ENCODE results near the gene NME5.

NME5 gene, protein sequence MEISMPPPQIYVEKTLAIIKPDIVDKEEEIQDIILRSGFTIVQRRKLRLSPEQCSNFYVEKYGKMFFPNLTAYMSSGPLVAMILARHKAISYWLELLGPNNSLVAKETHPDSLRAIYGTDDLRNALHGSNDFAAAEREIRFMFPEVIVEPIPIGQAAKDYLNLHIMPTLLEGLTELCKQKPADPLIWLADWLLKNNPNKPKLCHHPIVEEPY

DNA sequence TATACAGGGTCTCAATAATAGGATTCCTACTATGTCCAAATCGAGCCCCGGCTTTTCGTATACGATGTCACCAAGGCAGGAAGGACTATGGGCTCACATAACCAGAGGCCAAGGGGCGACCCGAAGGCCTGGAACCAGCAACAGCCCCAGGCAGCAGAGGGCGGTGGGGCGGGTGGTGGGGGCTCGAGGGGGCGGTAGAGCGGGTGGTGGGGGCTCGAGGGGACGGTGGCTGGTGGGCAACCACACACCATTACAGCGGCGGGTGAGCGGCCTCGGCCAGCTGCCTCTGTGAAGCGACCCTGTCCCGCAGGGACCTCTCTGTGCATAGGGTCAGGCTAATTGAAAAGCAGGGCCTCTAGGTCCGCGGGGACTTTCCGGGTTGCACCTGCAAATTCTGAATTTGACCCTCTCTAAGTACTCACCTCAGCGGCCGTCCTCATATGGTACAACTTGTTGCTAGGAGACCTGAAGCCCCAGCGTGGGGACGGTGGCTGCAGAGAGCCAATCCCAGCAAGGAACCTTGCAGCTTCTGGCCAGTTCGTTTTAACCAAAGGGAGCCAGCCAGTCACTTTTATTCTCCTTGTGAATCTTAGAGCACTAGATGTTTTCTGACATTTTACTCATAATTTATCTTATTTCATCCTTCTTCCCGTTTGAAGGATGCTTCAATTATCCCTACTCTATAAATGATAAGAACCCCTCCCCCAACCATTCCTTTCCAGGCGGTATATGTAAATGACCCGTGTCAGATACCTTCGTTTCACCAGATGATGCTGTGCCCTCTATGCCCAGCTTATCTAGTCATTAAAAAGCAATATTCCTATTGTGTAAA lies at the start of gene NME5:
TSS of gene NME5 (minus strand) at position 480 of the 832 bp plus-strand sequence. CDS start 648 bp downstream, outside the sequence.
- Histone ChIP-seq H3K4me3 (ENCODE audit: low read depth, low read length) (peak within 1 kb of the TSS; percentile 64), H3K27me3 (ENCODE audit: insufficient read depth, low read depth, severe bottlenecking) (no peaks in the 10 kb centered on the region), H3K9me3 (ENCODE audit: severe bottlenecking) (no peaks in the 10 kb centered on the region), H3K27ac (no peak within 1 kb of the TSS), H3K36me3 (no peaks in the 10 kb centered on the region; the same call in 1 of the 2 replicates)
- DNase-seq = peak; percentile 76
- TF ChIP-seq, protein P1, sequence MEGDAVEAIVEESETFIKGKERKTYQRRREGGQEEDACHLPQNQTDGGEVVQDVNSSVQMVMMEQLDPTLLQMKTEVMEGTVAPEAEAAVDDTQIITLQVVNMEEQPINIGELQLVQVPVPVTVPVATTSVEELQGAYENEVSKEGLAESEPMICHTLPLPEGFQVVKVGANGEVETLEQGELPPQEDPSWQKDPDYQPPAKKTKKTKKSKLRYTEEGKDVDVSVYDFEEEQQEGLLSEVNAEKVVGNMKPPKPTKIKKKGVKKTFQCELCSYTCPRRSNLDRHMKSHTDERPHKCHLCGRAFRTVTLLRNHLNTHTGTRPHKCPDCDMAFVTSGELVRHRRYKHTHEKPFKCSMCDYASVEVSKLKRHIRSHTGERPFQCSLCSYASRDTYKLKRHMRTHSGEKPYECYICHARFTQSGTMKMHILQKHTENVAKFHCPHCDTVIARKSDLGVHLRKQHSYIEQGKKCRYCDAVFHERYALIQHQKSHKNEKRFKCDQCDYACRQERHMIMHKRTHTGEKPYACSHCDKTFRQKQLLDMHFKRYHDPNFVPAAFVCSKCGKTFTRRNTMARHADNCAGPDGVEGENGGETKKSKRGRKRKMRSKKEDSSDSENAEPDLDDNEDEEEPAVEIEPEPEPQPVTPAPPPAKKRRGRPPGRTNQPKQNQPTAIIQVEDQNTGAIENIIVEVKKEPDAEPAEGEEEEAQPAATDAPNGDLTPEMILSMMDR (IDR thresholded peaks at IDR 0.05; ENCODE audit: low read depth, low read length) = no peak

- Histone ChIP-seq H3K4me3 (ENCODE audit: low read depth, low read length) (no peak overlapping the region), H3K36me3 (peaks cover 89% of the 10 kb centered on the region), H3K9me3 (ENCODE audit: severe bottlenecking) (no peaks in the 10 kb centered on the region), H3K27ac (no peak overlapping the region), H3K27me3 (ENCODE audit: insufficient read depth, low read depth, severe bottlenecking) (no peaks in the 10 kb centered on the region)
- TF ChIP-seq, protein P1 (IDR thresholded peaks at IDR 0.05; ENCODE audit: low read depth, low read length) = no peak
- DNase-seq = no peak
Observed at GRCh38 chr5:138188626-138189025, 49.4 kb upstream of the NME5 start.

- no peaks in the 10 kb centered on the region for H3K9me3 ChIP-seq (ENCODE audit: severe bottlenecking)
- peaks cover 93% of the 10 kb centered on the region for H3K36me3 ChIP-seq
- H3K27ac ChIP-seq = no peak overlapping the region
- H3K4me3 ChIP-seq (ENCODE audit: low read depth, low read length) = no peak overlapping the region
- no peak for DNase-seq
- H3K27me3 ChIP-seq (ENCODE audit: insufficient read depth, low read depth, severe bottlenecking) = no peaks in the 10 kb centered on the region
- TF ChIP-seq, protein P1 (IDR thresholded peaks at IDR 0.05; ENCODE audit: low read depth, low read length) = no peak
Observed at GRCh38 chr5:138186002-138186447, 46.8 kb upstream of the NME5 start.

GRCh38 chr5:138182808-138183207 lies 43.6 kb upstream of the NME5 start:
- no peaks in the 10 kb centered on the region for H3K9me3 ChIP-seq (ENCODE audit: severe bottlenecking)
- no peaks in the 10 kb centered on the region for H3K27me3 ChIP-seq (ENCODE audit: insufficient read depth, low read depth, severe bottlenecking)
- DNase-seq = no peak
- H3K36me3 ChIP-seq = peaks cover 75% of the 10 kb centered on the region
- H3K27ac ChIP-seq = no peak overlapping the region
- H3K4me3 ChIP-seq (ENCODE audit: low read depth, low read length) = no peak overlapping the region
- TF ChIP-seq, protein P1 (IDR thresholded peaks at IDR 0.05; ENCODE audit: low read depth, low read length) = no peak

GRCh38 chr5:138180841-138181240 lies 41.6 kb upstream of the NME5 start:
- no peak for DNase-seq
- Histone ChIP-seq H3K9me3 (ENCODE audit: severe bottlenecking) (no peaks in the 10 kb centered on the region), H3K4me3 (ENCODE audit: low read depth, low read length) (no peak overlapping the region), H3K36me3 (peaks cover 71% of the 10 kb centered on the region), H3K27me3 (ENCODE audit: insufficient read depth, low read depth, severe bottlenecking) (no peaks in the 10 kb centered on the region), H3K27ac (no peak overlapping the region)
- TF ChIP-seq, protein P1 (IDR thresholded peaks at IDR 0.05; ENCODE audit: low read depth, low read length) = no peak
